ENCODE measurements around the gene RCOR1. TPM values are rescaled to one million over a fixed set of nuclear protein-coding genes. Genes with fewer than 3 reads are reported as not detected.

The RCOR1 gene
- total RNA-seq, 1 experiment from 2014 or later, result 34.1 TPM

GRCh38 chr14:102779574-102780315 lies 187.3 kb downstream of the RCOR1 start:
- no CpG with 5 or more reads among the region's 13 CpGs for WGBS (ENCODE audit: extremely low coverage, insufficient read length, low lambda C conversion rate)
- H3K27ac Mint-ChIP-seq, result no peak overlapping the region
- H3K36me3 Mint-ChIP-seq (ENCODE audit: insufficient read depth in 1 of 3, low read depth in 3 of 3), result no peaks in the 10 kb centered on the region
- H3K79me1 ChIP-seq (ENCODE audit: insufficient read depth, low read depth, low read length, poor library complexity, severe bottlenecking), result peaks cover 2% of the 10 kb centered on the region
- no peaks in the 10 kb centered on the region for H4K20me1 ChIP-seq (ENCODE audit: control insufficient read depth, insufficient read depth, insufficient read length)
- peak overlapping the region; percentile 18 to 63; a peak in 2 of 5 replicates for H3K4me3 Mint-ChIP-seq
- H3K9me3 Mint-ChIP-seq, result no peaks in the 10 kb centered on the region
- no peak overlapping the region for H3K4me2 ChIP-seq (ENCODE audit: insufficient read depth, insufficient read length, low read length)
- peaks cover 29 to 31% of the 10 kb centered on the region in 2 experiments for H3K4me1 Mint-ChIP-seq
- no peak overlapping the region for H4K5ac ChIP-seq (ENCODE audit: insufficient read length, low read depth, low read length)
- H3K79me2 ChIP-seq (ENCODE audit: insufficient read depth, low read length), result no peaks in the 10 kb centered on the region; the same call in 1 of the 2 replicates
- H2AFZ ChIP-seq (ENCODE audit: low read length), result no peak overlapping the region
- no peak overlapping the region for H2BK12ac ChIP-seq (ENCODE audit: insufficient read length, low read depth, low read length)
- no peaks in the 10 kb centered on the region for H3K9me3 ChIP-seq (ENCODE audit: control insufficient read depth, low read depth, low read length)
- H3K27me3 Mint-ChIP-seq (ENCODE audit: low read depth), result peaks cover 16% of the 10 kb centered on the region
- no peak overlapping the region for H2BK15ac ChIP-seq (ENCODE audit: low read depth, low read length)
- H4K8ac ChIP-seq (replicated peaks; ENCODE audit: insufficient read length, low read depth, low read length), result no peak overlapping the region
- H3K4me1 ChIP-seq (ENCODE audit: insufficient read depth, low read length), result peaks cover 5% of the 10 kb centered on the region; the same call in 1 of the 2 replicates
- no peak overlapping the region for H3T11ph ChIP-seq (ENCODE audit: low read length)
- TF ChIP-seq, protein P1, sequence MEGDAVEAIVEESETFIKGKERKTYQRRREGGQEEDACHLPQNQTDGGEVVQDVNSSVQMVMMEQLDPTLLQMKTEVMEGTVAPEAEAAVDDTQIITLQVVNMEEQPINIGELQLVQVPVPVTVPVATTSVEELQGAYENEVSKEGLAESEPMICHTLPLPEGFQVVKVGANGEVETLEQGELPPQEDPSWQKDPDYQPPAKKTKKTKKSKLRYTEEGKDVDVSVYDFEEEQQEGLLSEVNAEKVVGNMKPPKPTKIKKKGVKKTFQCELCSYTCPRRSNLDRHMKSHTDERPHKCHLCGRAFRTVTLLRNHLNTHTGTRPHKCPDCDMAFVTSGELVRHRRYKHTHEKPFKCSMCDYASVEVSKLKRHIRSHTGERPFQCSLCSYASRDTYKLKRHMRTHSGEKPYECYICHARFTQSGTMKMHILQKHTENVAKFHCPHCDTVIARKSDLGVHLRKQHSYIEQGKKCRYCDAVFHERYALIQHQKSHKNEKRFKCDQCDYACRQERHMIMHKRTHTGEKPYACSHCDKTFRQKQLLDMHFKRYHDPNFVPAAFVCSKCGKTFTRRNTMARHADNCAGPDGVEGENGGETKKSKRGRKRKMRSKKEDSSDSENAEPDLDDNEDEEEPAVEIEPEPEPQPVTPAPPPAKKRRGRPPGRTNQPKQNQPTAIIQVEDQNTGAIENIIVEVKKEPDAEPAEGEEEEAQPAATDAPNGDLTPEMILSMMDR (conservative IDR thresholded peaks at IDR 0.05), result no peak
- no peak for DNase-seq
- H2BK20ac ChIP-seq (ENCODE audit: low read depth, low read length, poor library complexity, severe bottlenecking), result no peak overlapping the region
- no peak overlapping the region for H3K23ac ChIP-seq (ENCODE audit: insufficient read length, low read depth, low read length)
- no peak overlapping the region for H3K18ac ChIP-seq (ENCODE audit: insufficient read length, low read depth, low read length)
- H3K56ac ChIP-seq (ENCODE audit: insufficient read length, low read depth, low read length), result no peak overlapping the region
- no peak overlapping the region for H3K14ac ChIP-seq (ENCODE audit: insufficient read depth, low read length)
- H3K4ac ChIP-seq (ENCODE audit: low read depth, low read length), result no peak overlapping the region
- H2BK5ac ChIP-seq (ENCODE audit: insufficient read length, low read length), result no peak overlapping the region
- no peak overlapping the region for H3K27ac ChIP-seq (ENCODE audit: insufficient read length, low read depth, low read length)
- peaks cover 5% of the 10 kb centered on the region; the same call in 1 of the 2 replicates for H3K27me3 ChIP-seq (ENCODE audit: insufficient read depth, low read length)
- H4K91ac ChIP-seq (ENCODE audit: insufficient read length, low read depth, low read length), result no peak overlapping the region
- no peak overlapping the region for H3K9ac ChIP-seq (ENCODE audit: extremely low read depth, insufficient read length, low read length)
- H3K23me2 ChIP-seq (ENCODE audit: insufficient read length, low read depth, low read length, poor library complexity, severe bottlenecking), result peaks cover 11% of the 10 kb centered on the region
- no peak overlapping the region for H2BK120ac ChIP-seq (ENCODE audit: low read depth, low read length, poor library complexity, severe bottlenecking)
- H2AK5ac ChIP-seq (ENCODE audit: insufficient read length, low read length), result no peak overlapping the region

Other genes starting within 250 kb of the RCOR1 start
- 39.3 and 39.5 TPM in 2 replicates for gene CINP, start 229.8 kb upstream of the RCOR1 start, total RNA-seq (2021)
- 15.0 and 15.4 TPM in 2 replicates for gene TECPR2, start 229.7 kb upstream of the RCOR1 start, total RNA-seq (2021)
- 29.0 and 29.8 TPM in 2 replicates for gene ANKRD9, start 82.9 kb upstream of the RCOR1 start, total RNA-seq (2021)
- gene TRAF3, start 184.8 kb downstream of the RCOR1 start, total RNA-seq (2021), result 9.6 TPM in 2 replicates